ENCODE data around the gene PCAT7. TPM values are rescaled to one million over a fixed set of nuclear protein-coding genes. Genes with fewer than 3 reads are reported as not detected.

Gene PCAT7
- polyA plus RNA-seq, 1 of the 3 experiments (the other 2 are of a cell fraction), result not detected

- Histone ChIP-seq H3K9me2 (no peaks in the 10 kb centered on the region), H3K4me2 (no peak overlapping the region), H4K20me1 (ENCODE audit: insufficient read depth) (no peaks in the 10 kb centered on the region), H2AFZ (ENCODE audit: low read depth) (no peak overlapping the region), H3K9ac (no peak overlapping the region), H3K9me3 (no peaks in the 10 kb centered on the region), H3F3A (replicated peaks; ENCODE audit: insufficient read depth) (no peaks in the 10 kb centered on the region), H3K27ac (ENCODE audit: low read depth in 2 of 2, low read length in 1 of 2) (peak overlapping the region in 1 of 2 experiments; percentile 96; a peak in 2 of 4 replicates), H3K36me3 (replicated peaks in 1 of 2; ENCODE audit: control insufficient read depth in 1 of 2, insufficient read depth in 2 of 2, low read length in 1 of 2) (no peaks in the 10 kb centered on the region), H3K27me3 (ENCODE audit: insufficient read depth) (0 out of 2 replicates have a peak, but pooled peaks cover 4% of the 10 kb centered on the region), H3K79me2 (ENCODE audit: insufficient read depth) (no peaks in the 10 kb centered on the region), H3K4me3 (ENCODE audit: low read depth in 2 of 2, low read length in 1 of 2) (no peak overlapping the region), H3K4me1 (ENCODE audit: control insufficient read depth in 1 of 2, insufficient read depth in 2 of 2, low read depth in 1 of 2, low read length in 1 of 2) (peaks cover 0 to 45% of the 10 kb centered on the region in 2 experiments; a peak in 1 of 4 replicates)
- WGBS (ENCODE audit: low lambda C conversion rate), result 63% methylated on average over 3 of the region's 3 CpGs
- ChIA-PET POLR2A (interaction anchor here (0.6 kb wide), 1 partner anchor 12 kb away, joined by 3 read pairs; no protein-coding TSS in a partner anchor), CTCF (interaction anchor here (0.9 to 2.4 kb wide), 4 partner anchors 9 to 70 kb away, joined by 3 to 11 read pairs (median 4); no protein-coding TSS in a partner anchor)
- TF ChIP-seq MXI1 (IDR thresholded peaks at IDR 0.05; ENCODE audit: low read depth, low read length) (no peak), USF1 (IDR thresholded peaks at IDR 0.05; ENCODE audit: borderline replicate concordance, low read depth) (no peak), TCF12 (IDR thresholded peaks at IDR 0.05) (no peak), RXRA (IDR thresholded peaks at IDR 0.05; ENCODE audit: borderline replicate concordance, low read depth) (no peak), GATA2 (CRISPR knock-in tag; IDR thresholded peaks at IDR 0.05) (no peak), GABPA (IDR thresholded peaks at IDR 0.05; ENCODE audit: low read depth) (no peak)
- DNase-seq, result no peak
Observed at GRCh38 chr9:94611638-94612068, 56.8 kb downstream of the PCAT7 start.

- POLR2A ChIA-PET, result interaction anchor here (0.6 kb wide), 1 partner anchor 12 kb away, joined by 3 read pairs; no protein-coding TSS in a partner anchor
Observed at GRCh38 chr9:94612071-94612470, 57.2 kb downstream of the PCAT7 start.

More at GRCh38 chr9:94612071-94612470, 57.2 kb downstream of the PCAT7 start:
- Histone ChIP-seq H3K9me3 (no peaks in the 10 kb centered on the region), H3K9ac (no peak overlapping the region), H3K27ac (ENCODE audit: low read depth in 2 of 2, low read length in 1 of 2) (peak overlapping the region in 1 of 2 experiments; percentile 96; a peak in 1 of 4 replicates), H3K4me3 (ENCODE audit: low read depth in 2 of 2, low read length in 1 of 2) (no peak overlapping the region), H3K4me1 (ENCODE audit: control insufficient read depth in 1 of 2, insufficient read depth in 2 of 2, low read depth in 1 of 2, low read length in 1 of 2) (peaks cover 0 to 45% of the 10 kb centered on the region in 2 experiments; a peak in 1 of 4 replicates), H4K20me1 (ENCODE audit: insufficient read depth) (no peaks in the 10 kb centered on the region), H3K27me3 (ENCODE audit: insufficient read depth) (0 out of 2 replicates have a peak, but pooled peaks cover under 1% of the 10 kb centered on the region), H3K4me2 (no peak overlapping the region), H3K79me2 (ENCODE audit: insufficient read depth) (no peaks in the 10 kb centered on the region), H2AFZ (ENCODE audit: low read depth) (no peak overlapping the region), H3K36me3 (replicated peaks in 1 of 2; ENCODE audit: control insufficient read depth in 1 of 2, insufficient read depth in 2 of 2, low read length in 1 of 2) (no peaks in the 10 kb centered on the region), H3K9me2 (no peaks in the 10 kb centered on the region), H3F3A (replicated peaks; ENCODE audit: insufficient read depth) (no peaks in the 10 kb centered on the region)
- WGBS (ENCODE audit: low lambda C conversion rate), result 87% methylated on average over 7 of the region's 7 CpGs
- DNase-seq, result no peak
- CTCF ChIA-PET, result interaction anchor here (0.9 to 2.4 kb wide), 3 partner anchors 8 to 69 kb away, joined by 3 to 11 read pairs (median 3); no protein-coding TSS in a partner anchor
- TF ChIP-seq RFX5 (IDR thresholded peaks at IDR 0.05; ENCODE audit: low read length), result no peak
- no peak for TF ChIP-seq TCF12 (IDR thresholded peaks at IDR 0.05)
- TF ChIP-seq RCOR1 (IDR thresholded peaks at IDR 0.05; ENCODE audit: low read length), result no peak
- no peak for TF ChIP-seq FOXM1 (IDR thresholded peaks at IDR 0.05; ENCODE audit: low read depth)
- no peak for TF ChIP-seq NFIC (IDR thresholded peaks at IDR 0.05; ENCODE audit: borderline replicate concordance)
- TF ChIP-seq RXRA (IDR thresholded peaks at IDR 0.05; ENCODE audit: borderline replicate concordance, low read depth), result no peak
- TF ChIP-seq POLR2AphosphoS5 (IDR thresholded peaks at IDR 0.05; ENCODE audit: low read depth, low read length), result no peak
- no peak for TF ChIP-seq CTCF (IDR thresholded peaks at IDR 0.05)
- TF ChIP-seq EZH2phosphoT487 (IDR thresholded peaks at IDR 0.05; ENCODE audit: borderline replicate concordance, low read depth), result no peak
- TF ChIP-seq MAX (IDR thresholded peaks at IDR 0.05; ENCODE audit: low read depth), result no peak
- no peak for TF ChIP-seq NRF1 (IDR thresholded peaks at IDR 0.05; ENCODE audit: low read depth, low read length)
- no peak for TF ChIP-seq YY1 (IDR thresholded peaks at IDR 0.05; ENCODE audit: low read depth)
- TF ChIP-seq TAF1 (IDR thresholded peaks at IDR 0.05; ENCODE audit: borderline replicate concordance, low read depth, low read length), result no peak
- no peak for TF ChIP-seq ELF1 (IDR thresholded peaks at IDR 0.05)
- no peak for TF ChIP-seq PBX3 (IDR thresholded peaks at IDR 0.05)
- no peak for TF ChIP-seq IRF3 (IDR thresholded peaks at IDR 0.05; ENCODE audit: low read depth, low read length)
- TF ChIP-seq EP300 (IDR thresholded peaks at IDR 0.05; ENCODE audit: borderline replicate concordance in 1 of 2, low read depth in 1 of 2, low read length in 1 of 2), result no peak
- no peak for TF ChIP-seq CHD2 (IDR thresholded peaks at IDR 0.05; ENCODE audit: low read length, partially characterized antibody)
- no peak for TF ChIP-seq RAD21 (IDR thresholded peaks at IDR 0.05; ENCODE audit: low read length)
- no peak for TF ChIP-seq GABPA (IDR thresholded peaks at IDR 0.05; ENCODE audit: low read depth)
